HG03060 (cell line): Measurements from ENCODE around the gene CPM.

ENCODE experiments used
- ATAC-seq: cut with Tn5 transposase; IDR thresholded peaks from one replicate; pipeline ENCODE4 v1.9.1; 2021; ENCODE audit warnings: low read depth, moderate number of reproducible peaks; ENCODE audit not compliant: unreplicated experiment

The CPM gene

DNA sequence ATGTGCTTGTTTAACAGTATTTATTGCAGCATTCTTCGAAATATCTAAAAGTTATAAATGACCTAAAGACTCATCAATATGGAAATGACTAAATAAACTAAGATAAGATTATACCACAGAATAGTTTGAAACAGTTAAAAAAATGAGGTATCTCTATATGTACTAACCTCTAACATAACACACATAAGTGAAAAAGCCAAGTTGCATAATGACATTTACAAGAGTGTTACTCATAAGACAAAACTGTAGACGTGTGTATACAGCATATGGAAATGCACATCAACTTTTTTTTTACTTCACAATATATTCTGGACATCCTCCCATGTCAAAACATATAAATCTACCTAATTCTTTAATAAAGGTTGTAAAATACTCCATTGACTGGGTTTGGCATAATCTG lies 22.8 kb downstream of the CPM start:
- no peak for ATAC-seq

DNA sequence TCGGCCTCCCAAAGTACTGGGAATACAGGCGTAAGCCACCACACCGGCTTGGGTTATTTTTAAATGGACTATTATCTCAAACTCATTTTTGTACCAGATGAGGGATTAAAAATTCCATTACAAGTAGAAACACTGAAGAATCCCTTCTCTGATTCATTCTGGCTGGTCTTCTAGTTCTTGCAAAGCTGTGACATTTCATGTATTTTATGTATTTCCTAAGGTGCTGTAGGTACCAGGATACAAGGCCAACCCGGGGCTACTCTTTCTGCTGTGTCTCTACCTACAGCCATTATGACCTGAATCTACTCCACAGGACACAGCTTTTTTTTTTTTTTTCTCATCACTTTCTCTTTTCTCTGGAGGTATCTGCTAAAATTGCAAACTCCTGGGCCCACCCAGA lies 24.9 kb downstream of the CPM start:
- ATAC-seq = no peak

DNA sequence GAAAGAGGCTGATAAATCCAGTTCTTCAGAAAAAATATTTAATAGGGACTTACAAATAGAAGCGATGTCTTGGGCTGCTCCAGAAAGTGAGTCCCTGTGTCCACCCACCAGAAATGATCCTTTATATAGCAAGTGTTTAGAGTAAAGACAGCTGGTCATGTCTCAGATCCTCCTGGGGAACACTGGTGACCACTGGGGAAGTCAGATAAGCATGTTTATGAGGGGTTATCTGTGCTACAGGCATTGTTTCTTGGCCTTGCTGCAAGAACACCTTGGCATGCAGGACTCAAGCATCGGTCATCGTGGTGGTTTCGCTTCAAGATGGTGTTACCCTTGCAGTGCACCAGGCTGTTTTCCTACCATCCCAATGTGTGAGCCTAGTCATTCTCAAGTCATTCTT lies 27.2 kb downstream of the CPM start:
- ATAC-seq = no peak

DNA sequence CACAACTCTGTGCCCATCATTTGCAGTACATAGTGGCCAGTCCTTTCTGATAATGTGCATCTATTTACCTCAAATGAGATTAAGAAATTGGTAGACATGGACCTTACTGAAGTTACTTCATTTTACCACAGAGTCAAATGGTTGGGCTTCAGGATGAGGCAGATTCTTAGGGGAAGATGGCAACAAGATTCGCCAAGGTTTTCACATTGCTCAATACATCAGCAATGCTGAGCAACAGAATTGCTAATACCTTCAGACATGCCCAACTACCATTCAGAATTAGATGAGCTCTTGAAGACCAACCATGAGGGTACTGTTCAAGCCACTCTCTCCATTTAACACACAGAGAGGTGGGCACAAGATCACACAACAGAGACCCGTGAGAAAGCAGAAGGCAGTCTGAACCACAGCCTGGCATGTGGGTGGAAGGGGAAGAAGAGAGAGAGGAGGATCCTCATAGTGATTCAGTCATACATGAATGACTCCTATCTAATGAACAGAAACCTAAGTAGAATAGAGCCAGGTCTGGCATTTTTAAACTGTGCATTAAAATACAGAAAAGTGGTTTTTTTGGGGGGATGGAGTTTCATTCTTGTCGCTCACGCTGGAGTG lies 28.5 kb downstream of the CPM start:
- no peak for ATAC-seq

DNA sequence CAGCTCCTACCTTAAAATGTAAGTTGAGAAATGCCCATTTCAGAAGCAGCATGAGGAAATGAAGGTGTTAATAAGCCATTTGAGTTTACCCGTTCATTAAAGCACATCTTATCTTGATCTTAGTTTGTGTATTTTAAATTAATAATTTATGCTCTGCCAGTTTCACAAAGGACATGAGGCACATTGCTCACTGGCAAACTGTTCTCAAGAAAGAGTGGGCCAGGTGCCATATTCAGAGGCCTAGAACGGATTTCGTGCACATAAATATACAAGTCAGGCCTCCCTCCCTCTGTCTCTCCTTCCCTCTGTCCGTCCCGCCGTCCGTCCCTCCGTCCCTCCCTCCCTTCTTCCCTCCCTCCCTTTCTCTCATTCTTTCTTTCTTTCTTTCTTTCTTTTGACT lies 29.5 kb downstream of the CPM start:
- ATAC-seq = no peak

DNA sequence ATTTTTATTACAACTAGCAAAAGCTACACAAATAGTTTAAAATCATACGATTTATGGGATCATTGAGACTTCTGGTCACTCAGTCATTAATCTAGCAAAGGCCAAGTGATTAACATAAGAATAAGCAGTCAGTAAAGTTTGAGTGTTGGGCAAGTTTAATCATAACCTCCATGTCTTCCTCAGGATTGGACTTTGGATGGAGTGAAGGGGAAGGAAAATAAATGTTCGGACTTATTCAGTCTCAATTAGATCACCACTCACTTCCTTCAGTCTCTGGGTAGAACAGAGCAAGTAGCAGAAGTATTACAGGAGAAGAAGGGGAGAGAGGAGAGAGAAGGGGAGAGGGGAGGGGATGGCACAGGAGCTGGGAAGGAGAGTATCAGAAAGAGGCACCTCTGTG lies 31.4 kb downstream of the CPM start:
- ATAC-seq = no peak

DNA sequence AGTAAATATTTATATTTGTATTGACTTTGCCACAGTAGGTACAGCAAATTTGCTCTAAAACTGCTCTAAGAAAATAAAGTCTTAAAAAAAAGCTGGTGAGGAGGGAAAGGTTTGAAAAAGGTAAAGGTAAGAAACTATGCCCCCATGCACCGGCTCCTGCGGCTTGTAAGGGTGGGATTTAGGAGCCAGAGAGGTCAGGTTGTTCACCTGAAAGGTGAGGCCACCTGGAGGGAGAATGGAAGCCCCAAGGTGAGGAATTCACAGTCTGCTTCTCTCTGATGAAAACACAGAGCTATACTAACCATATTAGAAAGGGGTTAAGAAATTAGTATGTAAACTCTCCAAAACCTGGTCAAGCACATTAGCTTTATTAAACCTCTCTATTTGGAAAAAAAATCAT lies 31.8 kb downstream of the CPM start:
- ATAC-seq = no peak

DNA sequence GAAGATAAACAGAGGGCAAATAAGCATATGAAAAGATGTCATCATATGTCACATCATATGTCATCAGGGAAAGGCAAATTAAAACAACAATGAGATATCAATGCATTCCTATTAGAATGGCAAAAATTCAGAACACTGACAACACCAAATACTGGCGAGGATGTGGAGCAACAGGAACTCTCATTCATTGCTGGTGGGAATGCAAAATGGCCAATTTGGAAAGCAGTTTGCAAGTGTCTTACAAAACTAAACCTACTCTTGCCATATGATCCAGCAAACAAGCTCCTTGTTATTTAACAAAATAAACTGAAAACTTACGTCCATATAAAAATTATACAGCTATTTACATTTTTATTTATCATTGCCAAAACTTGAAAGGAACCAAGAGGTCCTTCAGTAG lies 32.7 kb downstream of the CPM start:
- no peak for ATAC-seq

DNA sequence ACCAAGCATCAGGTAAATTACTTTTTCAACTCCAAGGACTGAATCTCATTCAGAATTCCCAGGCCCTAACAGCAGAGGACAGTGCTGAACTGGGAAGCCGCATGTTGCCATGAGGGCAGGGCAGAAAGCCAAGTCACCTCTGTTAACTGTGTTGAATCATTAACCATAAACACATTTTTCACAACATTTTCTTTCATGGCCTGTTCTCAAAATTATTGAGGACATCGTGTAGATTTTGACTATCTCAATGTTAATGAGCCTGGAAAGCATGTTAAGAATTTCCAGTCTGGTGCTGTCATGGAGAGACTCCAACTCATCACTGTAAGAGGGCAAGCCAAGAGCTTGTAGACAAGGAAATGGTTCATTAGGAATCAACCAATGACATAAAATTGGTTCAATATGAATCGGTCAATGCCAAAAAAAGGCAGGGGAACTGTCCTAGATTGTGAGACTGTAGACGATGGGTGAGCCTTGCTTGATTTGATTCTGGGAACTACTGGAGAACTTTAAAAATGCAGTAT lies 33.7 kb downstream of the CPM start:
- ATAC-seq = no peak

DNA sequence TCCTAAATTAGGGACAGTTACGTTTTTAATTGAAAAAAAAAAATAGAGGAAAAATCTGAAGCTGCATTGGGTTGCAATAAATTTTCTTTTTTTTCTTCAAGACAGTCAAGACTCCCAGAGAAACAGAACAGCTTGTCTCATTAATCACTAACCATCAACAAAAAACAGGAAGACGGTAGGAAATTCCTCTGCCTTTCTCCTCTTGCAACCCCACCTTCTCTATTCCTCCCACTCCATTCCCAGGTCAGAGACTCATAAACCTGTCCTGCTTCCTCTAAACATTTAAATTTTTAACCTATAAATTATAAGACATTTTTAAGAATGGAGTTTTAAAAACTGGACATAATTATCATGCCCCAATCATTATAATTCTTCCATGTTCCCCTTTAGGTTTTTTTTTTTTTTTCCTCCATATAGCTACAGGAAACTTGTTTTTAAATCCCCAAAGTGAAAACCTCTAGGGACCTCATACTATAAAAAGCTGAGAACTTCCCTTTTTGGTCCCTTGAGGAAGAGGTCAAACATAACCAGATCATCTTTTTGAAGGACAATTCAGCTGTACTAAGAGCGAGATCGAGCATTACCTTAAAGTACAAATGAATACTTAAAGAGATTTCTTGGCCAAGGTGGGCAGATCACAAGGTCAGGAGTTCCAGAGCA lies 36.0 kb downstream of the CPM start:
- no peak for ATAC-seq

DNA sequence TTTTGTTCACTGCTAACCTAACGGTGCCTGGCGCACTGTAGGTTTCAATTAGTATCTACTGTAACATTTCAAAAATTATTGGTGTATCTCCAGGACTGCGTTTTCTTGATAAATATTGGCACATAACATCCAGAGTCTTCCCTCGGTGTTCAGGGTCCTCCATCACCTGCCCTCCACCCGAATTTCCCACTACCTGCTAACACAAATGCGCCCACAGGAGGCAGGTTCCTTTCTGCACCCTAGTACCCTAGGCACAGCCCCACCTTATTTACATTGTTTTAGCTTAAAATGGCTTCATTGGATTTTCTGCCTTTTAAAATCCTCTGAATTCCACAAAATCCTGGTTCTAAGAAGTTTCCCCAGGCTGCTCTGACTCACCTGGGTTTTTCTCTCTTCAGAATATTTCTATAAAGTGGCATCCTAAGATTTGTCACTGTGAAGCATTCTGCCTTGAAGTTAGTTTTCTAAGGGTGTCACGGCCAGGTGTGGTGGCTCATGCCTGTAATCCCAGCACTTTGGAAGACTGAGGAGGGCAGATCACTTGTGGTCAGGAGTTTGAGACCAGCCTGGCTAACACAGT lies 38.6 kb downstream of the CPM start:
- no peak for ATAC-seq

DNA sequence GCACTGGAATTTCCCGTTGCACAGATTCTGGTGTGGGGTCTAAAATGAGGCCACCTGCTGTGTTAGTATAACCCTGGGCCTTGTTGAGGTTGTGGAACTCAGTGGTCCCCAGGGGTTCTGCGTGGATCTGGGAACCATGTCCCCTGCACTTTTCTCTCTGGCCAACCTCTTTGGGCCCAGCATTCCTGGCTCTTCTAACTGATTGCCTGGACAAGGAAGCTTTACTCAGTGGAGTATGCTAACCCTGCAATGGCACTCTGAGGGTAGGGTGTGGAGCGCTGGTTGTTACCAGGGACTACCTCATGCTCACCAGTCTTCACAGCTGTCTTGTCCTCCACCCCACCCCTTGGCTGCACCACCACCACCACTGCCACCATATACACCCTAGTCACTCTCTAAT lies 39.2 kb downstream of the CPM start:
- ATAC-seq = no peak

DNA sequence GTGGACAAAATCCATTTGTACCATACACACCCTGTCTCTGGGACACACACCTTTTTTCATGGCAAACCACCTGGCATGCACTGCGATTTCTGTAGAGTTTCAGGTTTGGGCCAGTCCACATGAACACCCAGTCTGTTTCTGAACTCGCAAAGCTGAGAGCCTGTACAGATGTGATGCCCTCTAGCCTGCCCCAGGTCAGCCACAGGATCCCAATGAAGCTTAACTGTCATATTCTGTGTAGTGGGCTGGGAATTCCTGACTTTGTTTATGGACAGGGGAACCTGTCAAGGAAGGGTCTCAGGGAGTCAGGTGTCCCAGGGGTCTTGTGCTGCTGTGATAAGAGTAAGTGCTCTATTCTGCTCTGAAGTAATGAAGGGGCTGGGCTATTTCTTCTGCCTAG lies 39.8 kb downstream of the CPM start:
- ATAC-seq = no peak

DNA sequence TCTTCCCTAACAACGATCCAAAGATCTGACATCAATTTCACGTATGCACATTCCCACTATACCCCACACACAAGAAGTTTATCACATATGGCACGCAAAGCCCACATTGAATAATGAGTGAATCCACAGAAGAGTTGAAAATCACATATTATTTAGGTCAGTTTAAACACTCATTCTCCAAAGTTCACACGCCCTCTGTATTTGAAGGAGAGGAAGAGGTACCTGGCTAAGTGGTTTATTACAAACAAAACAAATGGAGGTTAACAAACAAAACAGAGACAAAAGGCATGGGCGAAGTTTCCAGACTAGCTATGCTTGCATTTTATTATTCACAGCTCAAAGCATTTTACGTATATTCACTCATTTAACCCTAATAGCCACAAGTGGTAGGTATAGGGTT lies 41.8 kb downstream of the CPM start:
- ATAC-seq = no peak

DNA sequence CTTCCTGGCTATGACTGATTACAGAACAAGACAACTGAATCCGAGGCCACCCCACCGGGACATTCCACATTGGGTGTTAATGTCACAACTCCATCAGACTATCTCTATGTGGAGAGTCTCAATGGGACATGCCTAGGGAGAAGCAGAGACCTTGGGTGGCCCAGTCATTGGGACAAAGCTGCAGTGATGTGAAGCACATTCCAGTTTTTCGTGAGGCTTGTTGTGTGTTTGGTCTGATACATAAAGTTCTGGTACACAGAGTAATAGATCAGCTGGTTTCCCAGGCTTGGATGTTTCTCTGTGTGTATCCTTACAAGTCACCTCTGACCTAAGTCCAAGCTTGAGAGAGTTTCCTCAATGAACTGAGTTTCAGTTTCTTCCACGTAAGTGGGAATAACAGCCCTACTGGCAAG lies 42.3 kb downstream of the CPM start:
- no peak for ATAC-seq

DNA sequence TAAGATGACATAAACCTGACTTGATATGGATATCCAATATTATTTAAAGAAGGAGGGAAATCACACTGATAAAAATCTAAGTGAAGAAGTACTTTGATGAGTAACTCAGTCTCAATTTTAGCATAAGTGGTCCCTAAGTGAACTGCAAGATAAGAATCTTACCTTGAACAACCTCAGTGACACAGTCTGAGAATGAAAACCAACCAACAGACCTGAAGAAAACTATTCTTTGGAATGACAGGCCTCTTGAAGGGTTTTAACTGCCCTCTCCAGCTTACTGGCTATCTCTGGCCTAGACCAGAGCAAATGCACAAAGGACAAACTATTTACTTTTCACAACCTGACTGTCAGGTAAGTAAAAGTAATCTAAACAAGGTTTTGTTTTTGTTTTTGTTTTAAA lies 44.7 kb downstream of the CPM start:
- no peak for ATAC-seq

DNA sequence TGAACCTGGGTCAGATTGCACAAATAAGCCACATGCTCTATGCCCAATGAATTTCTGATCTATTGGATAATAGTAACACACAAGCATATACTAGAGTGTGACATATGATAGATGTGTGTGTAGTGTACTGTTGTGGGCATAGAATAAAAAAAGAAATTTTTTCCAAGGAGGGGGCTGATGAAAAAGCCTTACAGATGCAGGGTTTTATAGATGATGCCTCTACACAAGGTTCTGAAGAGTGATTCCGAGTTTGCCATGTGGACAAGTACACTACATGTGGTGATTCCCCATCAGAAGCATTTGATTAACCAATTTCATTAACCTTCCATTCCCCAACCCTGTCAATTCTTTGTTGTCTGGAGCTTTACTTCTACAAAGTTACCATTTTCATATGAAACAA lies 45.3 kb downstream of the CPM start:
- ATAC-seq = no peak

DNA sequence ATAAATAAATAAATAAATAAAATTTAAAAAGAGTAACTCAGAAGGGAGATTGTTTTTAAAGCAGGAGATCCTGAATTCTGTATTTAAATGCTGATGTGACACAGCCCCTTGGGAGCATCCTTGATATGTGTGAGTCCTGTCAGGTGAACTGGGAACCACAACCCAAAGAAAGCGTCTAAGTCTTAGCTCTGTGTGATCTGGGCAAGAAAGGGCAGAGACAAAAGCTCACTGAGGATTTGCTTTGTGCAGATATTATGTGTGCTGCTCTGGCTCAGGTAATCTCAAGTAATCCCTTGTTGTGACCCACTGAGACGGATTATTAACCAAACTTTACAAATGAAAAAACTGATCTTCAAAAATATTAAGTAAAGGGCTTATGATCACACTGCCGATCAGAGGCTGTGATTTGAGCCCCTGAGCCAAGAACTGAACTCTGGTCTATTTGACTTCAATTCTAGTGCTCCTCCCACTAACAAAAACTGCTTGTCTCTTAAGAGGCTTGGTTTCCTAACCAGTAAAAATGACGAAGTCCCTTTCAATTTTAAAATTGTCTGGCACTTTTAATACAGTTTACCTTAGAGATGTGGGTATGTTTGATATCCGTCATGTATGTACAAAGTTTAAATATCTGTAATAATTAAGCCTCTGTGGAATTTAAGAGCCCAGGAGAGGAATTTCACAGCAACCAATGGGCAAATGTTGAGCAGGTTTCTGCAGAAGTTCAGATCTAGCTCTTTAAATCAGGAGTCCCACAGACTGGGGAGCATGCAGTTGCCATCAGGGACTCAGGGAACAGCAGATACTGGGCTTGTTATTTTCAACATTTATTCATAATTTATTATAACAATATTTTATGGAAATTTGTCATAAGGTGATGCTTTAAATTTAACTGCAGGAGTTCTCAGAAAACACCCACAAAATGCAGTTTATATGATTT lies 46.1 kb downstream of the CPM start:
- no peak for ATAC-seq

DNA sequence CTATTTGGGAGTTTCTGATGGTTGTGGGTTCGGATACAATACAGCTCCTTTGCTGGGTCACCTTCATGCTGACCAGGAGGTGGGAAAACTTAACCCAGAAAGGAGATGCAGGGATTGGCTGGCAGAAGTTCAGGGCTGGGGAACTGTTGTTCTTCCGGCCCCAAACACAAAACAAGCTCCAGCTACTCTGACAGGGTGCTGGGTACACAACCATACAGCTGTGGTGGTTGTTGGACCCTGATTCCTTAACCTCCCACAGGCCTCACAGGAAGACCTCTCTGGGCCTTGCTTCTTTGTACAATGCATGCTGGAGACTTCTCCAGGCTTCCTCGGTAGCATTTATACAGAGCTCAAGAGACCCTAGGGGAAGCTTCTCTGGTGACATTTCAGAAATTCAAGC lies 47.6 kb downstream of the CPM start:
- no peak for ATAC-seq

DNA sequence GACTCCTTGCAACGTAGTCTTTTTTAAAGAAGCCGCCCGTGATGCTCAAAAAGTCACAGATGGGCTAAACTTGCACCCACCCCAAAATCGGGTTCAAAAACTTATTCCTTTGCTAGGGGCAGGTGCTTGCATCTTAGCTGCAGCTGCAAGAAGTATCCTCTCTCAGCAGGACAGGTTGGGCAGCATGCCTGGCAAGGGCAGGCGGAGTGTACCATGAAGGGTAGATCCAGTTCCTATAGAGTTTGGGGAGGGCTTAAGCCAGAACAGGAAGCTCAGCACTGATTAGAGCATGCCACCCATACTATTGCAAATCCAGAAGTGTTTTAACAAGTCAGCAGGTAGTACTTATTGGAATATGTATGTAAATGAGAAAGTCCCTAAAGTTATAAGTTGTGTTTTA lies 48.7 kb downstream of the CPM start:
- no peak for ATAC-seq

DNA sequence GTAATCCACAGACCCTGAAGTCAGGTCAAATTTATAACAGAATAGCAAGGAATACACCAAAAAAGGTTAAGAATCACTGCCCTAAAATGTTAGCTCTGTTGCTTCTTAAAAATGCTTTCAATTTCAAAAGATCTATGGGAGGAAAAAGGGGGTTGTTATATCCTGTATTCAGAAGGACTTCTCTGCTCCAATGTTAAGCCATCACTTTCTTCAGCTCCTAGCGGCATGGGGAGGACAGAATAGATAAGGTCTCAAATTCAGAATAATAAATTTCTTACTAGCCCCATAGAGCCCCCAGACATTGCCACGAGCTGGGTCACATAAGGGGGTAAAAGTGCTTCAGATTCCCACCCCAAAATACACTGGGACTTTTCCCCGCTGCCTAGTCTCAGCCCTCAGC lies 49.8 kb downstream of the CPM start:
- no peak for ATAC-seq
